Suprapubic skin (tissue), 4 donors: ENCODE results near the gene TMC4. TPM values are rescaled to one million over a fixed set of nuclear protein-coding genes. Genes with fewer than 3 reads are reported as not detected.

Experiments used
- DNase-seq, 2 donors: peaks; one replicate each; pipeline ENCODE4 v3.0.0-alpha.2; 2019; ENCODE audit warnings: low spot score in 2 of 2
- H3K27ac ChIP-seq: fragments of 200-600 bp; sonication (generic); one replicate; pipeline ENCODE4 v1.5.1; 2019
- H3K27me3 ChIP-seq: fragments of 200-600 bp; sonication (generic); one replicate; pipeline ENCODE4 v1.5.1; 2019
- H3K36me3 ChIP-seq: fragments of 200-600 bp; sonication (generic); one replicate; pipeline ENCODE4 v1.5.1; 2019
- H3K4me1 ChIP-seq: fragments of 200-600 bp; sonication (generic); one replicate; pipeline ENCODE4 v1.5.1; 2019
- H3K4me3 ChIP-seq: fragments of 200-600 bp; sonication (generic); one replicate; pipeline ENCODE4 v1.5.1; 2019; ENCODE audit warnings: mild to moderate bottlenecking
- H3K9me3 ChIP-seq: fragments of 200-600 bp; sonication (generic); one replicate; pipeline ENCODE4 v1.5.1; 2019
- CTCF ChIP-seq, 2 donors: fragments of 200-600 bp in 1 of 2; fragments of 450-650 bp in 1 of 2; sonication (generic) in 1 of 2; IDR thresholded peaks; one replicate each; pipeline ENCODE4 v1.5.1; 2016 to 2019; ENCODE audit warnings: antibody characterized with exemption in 2 of 2, mild to moderate bottlenecking in 1 of 2, moderate library complexity in 1 of 2
- EP300 ChIP-seq: sonication (generic); formaldehyde crosslinking; IDR thresholded peaks from one replicate; pipeline ENCODE4 v1.6.1; 2017; ENCODE audit warnings: antibody characterized with exemption
- POLR2A ChIP-seq, 2 donors: fragments of 450-650 bp; IDR thresholded peaks; one replicate each; pipeline ENCODE4 v1.6.1; 2017; ENCODE audit warnings: antibody characterized with exemption in 2 of 2, mild to moderate bottlenecking in 2 of 2, moderate library complexity in 2 of 2
- POLR2AphosphoS5 ChIP-seq, 3 donors: sonication (generic); formaldehyde crosslinking; IDR thresholded peaks; one replicate each; pipeline ENCODE4 v1.6.1; 2017; ENCODE audit warnings: antibody characterized with exemption in 3 of 3
- WGBS: methylation state at CpG from one replicate; pipeline ENCODE4 v1.1.5; 2018; 5-methylcytosine and 5-hydroxymethylcytosine counted together
- total RNA-seq, 4 donors: library from RNA; depleted of rRNA; stranded (reverse); fragments of >200 nt; gene quantifications; one replicate each; pipeline ENCODE4 v1.1.0, GENCODE V29; 2016

TMC4 gene
- total RNA-seq, 4 donors from 2014 or later: 3.4 to 22.8 (median 9.0) TPM

- Histone ChIP-seq H3K4me1 (peaks cover 12% of the 10 kb centered on the region), H3K36me3 (peaks cover 96% of the 10 kb centered on the region), H3K9me3 (no peaks in the 10 kb centered on the region), H3K27me3 (no peaks in the 10 kb centered on the region), H3K27ac (no peak overlapping the region), H3K4me3 (no peak overlapping the region)
- TF ChIP-seq CTCF (IDR thresholded peaks at IDR 0.05) (no peak), POLR2AphosphoS5 (IDR thresholded peaks at IDR 0.05) (no peak)
- WGBS: 86% methylated on average over 19 of the region's 25 CpGs
- no peak for DNase-seq
Measured at GRCh38 chr19:54152878-54153524, 20.0 kb downstream of the TMC4 start.

GRCh38 chr19:54152267-54152666 lies 20.7 kb downstream of the TMC4 start:
- Histone ChIP-seq H3K27ac (no peak overlapping the region), H3K36me3 (peaks cover 100% of the 10 kb centered on the region), H3K4me3 (no peak overlapping the region), H3K4me1 (peaks cover 10% of the 10 kb centered on the region), H3K9me3 (no peaks in the 10 kb centered on the region), H3K27me3 (no peaks in the 10 kb centered on the region)
- 80% methylated on average over 1 of the region's 12 CpGs for WGBS
- no peak for DNase-seq
- no peak for TF ChIP-seq CTCF (IDR thresholded peaks at IDR 0.05)
- TF ChIP-seq EP300: no peak
- no peak for TF ChIP-seq POLR2A (IDR thresholded peaks at IDR 0.05)
- no peak for TF ChIP-seq POLR2AphosphoS5 (IDR thresholded peaks at IDR 0.05)

- 86% methylated on average over 19 of the region's 23 CpGs for WGBS
- Histone ChIP-seq H3K4me1 (peaks cover 2% of the 10 kb centered on the region), H3K4me3 (no peak overlapping the region), H3K9me3 (no peaks in the 10 kb centered on the region), H3K27me3 (no peaks in the 10 kb centered on the region), H3K27ac (no peak overlapping the region), H3K36me3 (peaks cover 100% of the 10 kb centered on the region)
- TF ChIP-seq CTCF (IDR thresholded peaks at IDR 0.05) (no peak), EP300 (no peak), POLR2A (IDR thresholded peaks at IDR 0.05) (no peak), POLR2AphosphoS5 (IDR thresholded peaks at IDR 0.05) (no peak)
- no peak for DNase-seq
Measured at GRCh38 chr19:54151362-54152035, 21.5 kb downstream of the TMC4 start.

- DNase-seq: no peak
- Histone ChIP-seq H3K4me3 (no peak overlapping the region), H3K36me3 (peaks cover 100% of the 10 kb centered on the region), H3K4me1 (no peaks in the 10 kb centered on the region), H3K9me3 (no peaks in the 10 kb centered on the region), H3K27me3 (no peaks in the 10 kb centered on the region), H3K27ac (no peak overlapping the region)
- WGBS: 81% methylated on average over 12 of the region's 12 CpGs
- TF ChIP-seq EP300 (no peak), POLR2A (IDR thresholded peaks at IDR 0.05) (no peak), POLR2AphosphoS5 (IDR thresholded peaks at IDR 0.05) (no peak), CTCF (IDR thresholded peaks at IDR 0.05) (no peak)
Measured at GRCh38 chr19:54149021-54149812, 23.7 kb downstream of the TMC4 start.

- no peaks in the 10 kb centered on the region for H3K27me3 ChIP-seq
- H3K9me3 ChIP-seq: no peaks in the 10 kb centered on the region
- TF ChIP-seq POLR2AphosphoS5 (IDR thresholded peaks at IDR 0.05): no peak
- no peak for TF ChIP-seq POLR2A (IDR thresholded peaks at IDR 0.05)
- no peak for TF ChIP-seq EP300
- no peak for TF ChIP-seq CTCF (IDR thresholded peaks at IDR 0.05)
- 87% methylated on average over 6 of the region's 19 CpGs for WGBS
- no peaks in the 10 kb centered on the region for H3K4me1 ChIP-seq
- peaks cover 100% of the 10 kb centered on the region for H3K36me3 ChIP-seq
- no peak for DNase-seq
- H3K4me3 ChIP-seq: no peak overlapping the region
- H3K27ac ChIP-seq: no peak overlapping the region
Measured at GRCh38 chr19:54148158-54148557, 24.8 kb downstream of the TMC4 start.
